MM.1S (cell line): Measurements from ENCODE around the gene SCNN1G.

ENCODE experiments used
- CTCF ChIP-seq: fragments of 300-600 bp; sonication (generic); IDR thresholded peaks from 2 replicates; pipeline ENCODE4 v1.5.1; 2016; ENCODE audit warnings: antibody characterized with exemption, low read length, mixed read lengths
- EZH2 ChIP-seq: fragments of 300-600 bp; sonication (generic); optimal IDR thresholded peaks from 2 replicates; pipeline ENCODE3; 2017; ENCODE audit warnings: low read depth, mild to moderate bottlenecking, antibody characterized with exemption, low read length, mixed read lengths
- EZH2phosphoT487 ChIP-seq: fragments of 300-600 bp; sonication (generic); IDR thresholded peaks from 2 replicates; pipeline ENCODE4 v1.6.1; 2018; ENCODE audit warnings: antibody characterized with exemption, low read length

DNA sequence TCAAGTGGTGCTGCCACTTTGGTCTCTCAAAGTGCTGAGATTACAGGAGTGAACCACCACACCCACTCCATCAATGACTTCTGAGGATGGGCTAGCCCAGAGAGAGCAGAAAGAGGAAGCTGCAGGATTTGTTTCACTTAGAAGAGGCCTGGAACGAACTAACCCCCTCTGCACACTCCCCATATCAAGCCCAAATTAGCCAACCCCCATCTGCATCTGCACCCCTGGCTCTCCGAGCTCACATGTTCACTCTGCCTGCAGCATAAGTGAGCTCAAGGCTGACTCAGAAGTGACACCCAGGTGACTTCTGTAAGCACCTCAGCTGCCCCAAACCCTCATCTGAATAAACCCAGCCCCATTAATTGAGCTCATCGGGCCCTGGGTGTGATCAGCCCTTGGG is 4.8 kb downstream of the SCNN1G start:
- TF ChIP-seq CTCF (no peak), EZH2 (no peak), EZH2phosphoT487 (no peak)
